PC-3 (cell line): ENCODE data around the gene HAGH. TPM values are rescaled to one million over a fixed set of nuclear protein-coding genes. Genes with fewer than 3 reads are reported as not detected.

Source experiments
- ATAC-seq: fragments of 200-7000 bp; cut with Tn5 transposase; 2 replicates; pipeline ENCODE4 v1.9.1; 2020; ENCODE audit warnings: mild to moderate bottlenecking, moderate library complexity
- BruUV-seq: library from RNA; stranded (reverse); fragments of 400-500 nt; replicated peaks from 2 replicates; lab custom pipeline; 2021; lab: Mats Ljungman, UMichigan
- CTCF ChIA-PET: fragments of 300-600 bp; sonication (Branson Sonifier 250); formaldehyde crosslinking; loops from one replicate; lab custom pipeline; 2022; ENCODE audit warnings: antibody characterized with exemption; lab: Charles Lee
- POLR2A ChIA-PET: fragments of 300-600 bp; sonication (Branson Sonifier 250); formaldehyde crosslinking; loops from one replicate; lab custom pipeline; 2022; ENCODE audit warnings: antibody characterized with exemption; ENCODE audit not compliant: unreplicated experiment; lab: Charles Lee
- DNase-seq: peaks from one replicate; pipeline ENCODE4 v3.0.0-alpha.2; 2015
- H2AFZ ChIP-seq: fragments of 300-600 bp; sonication (generic); 2 replicates; pipeline ENCODE4 v1.6.0; 2016; ENCODE audit warnings: antibody characterized with exemption, low read length
- H3F3A ChIP-seq: fragments of 300-600 bp; sonication (generic); one replicate; pipeline ENCODE4 v1.6.0; 2017; ENCODE audit warnings: antibody characterized with exemption, low read length, control low read depth, mild to moderate bottlenecking; ENCODE audit not compliant: unreplicated experiment
- H3K27ac ChIP-seq: fragments of 300-600 bp; sonication (generic); 2 replicates; pipeline ENCODE4 v1.5.1; 2016; ENCODE audit warnings: mild to moderate bottlenecking, low read length
- H3K27me3 ChIP-seq: fragments of 300-600 bp; sonication (generic); 2 replicates; pipeline ENCODE4 v1.6.1; 2016; ENCODE audit warnings: low read length, mixed read lengths
- H3K36me3 ChIP-seq: fragments of 300-600 bp; sonication (generic); 2 replicates; pipeline ENCODE4 v1.6.1; 2016; ENCODE audit warnings: low read depth, mixed run types, low read length, mixed read lengths
- H3K4me1 ChIP-seq: fragments of 300-600 bp; sonication (generic); 2 replicates; pipeline ENCODE4 v1.5.1; 2016; ENCODE audit warnings: low read length; ENCODE audit not compliant: insufficient read depth
- H3K4me2 ChIP-seq: fragments of 300-600 bp; sonication (generic); 2 replicates; pipeline ENCODE4 v1.6.0; 2016; ENCODE audit warnings: low read length
- H3K4me3 ChIP-seq: fragments of 300-600 bp; sonication (generic); 2 replicates; pipeline ENCODE4 v1.5.1; 2016; ENCODE audit warnings: mild to moderate bottlenecking, low read length, mixed read lengths
- H3K79me2 ChIP-seq: fragments of 300-600 bp; sonication (generic); 2 replicates; pipeline ENCODE4 v1.6.1; 2017; ENCODE audit warnings: low read length, mixed read lengths
- H3K9ac ChIP-seq: fragments of 300-600 bp; sonication (generic); 2 replicates; pipeline ENCODE4 v1.6.0; 2016; ENCODE audit warnings: mild to moderate bottlenecking, low read length
- H3K9me2 ChIP-seq: fragments of 300-600 bp; sonication (generic); replicated peaks from 2 replicates; pipeline ENCODE4 v1.6.1; 2016; ENCODE audit warnings: mixed run types, low read length, mixed read lengths
- H3K9me3 ChIP-seq: fragments of 300-600 bp; sonication (generic); 2 replicates; pipeline ENCODE4 v1.6.1; 2016; ENCODE audit warnings: low read length, mixed read lengths
- H4K20me1 ChIP-seq: fragments of 300-600 bp; sonication (generic); 2 replicates; pipeline ENCODE4 v1.6.1; 2016; ENCODE audit warnings: low read length, mixed read lengths
- CTCF ChIP-seq: fragments of 300-600 bp; sonication (generic); conservative IDR thresholded peaks from 2 replicates; pipeline ENCODE4 v1.5.1; 2017; ENCODE audit warnings: antibody characterized with exemption, low read depth, mild to moderate bottlenecking, low read length
- EZH2 ChIP-seq: fragments of 300-600 bp; sonication (generic); IDR thresholded peaks from one replicate; pipeline ENCODE4 v1.6.1; 2017; ENCODE audit warnings: antibody characterized with exemption, mild to moderate bottlenecking, low read length; ENCODE audit not compliant: unreplicated experiment
- EZH2phosphoT487 ChIP-seq: fragments of 300-600 bp; sonication (generic); IDR thresholded peaks from 2 replicates; pipeline ENCODE4 v1.6.1; 2018; ENCODE audit warnings: mild to moderate bottlenecking, antibody characterized with exemption, low read length, borderline replicate concordance
- intact Hi-C: fragments of 100-400 bp; cut with micrococcal nuclease; formaldehyde crosslinking; loops from 2 replicates; pipeline ENCODE4 v1.9.0; 2023
- total RNA-seq: library from RNA; depleted of rRNA; stranded (reverse); fragments of >200 nt; gene quantifications from 2 replicates; pipeline ENCODE4 v1.2.3, GENCODE V29; 2014

The HAGH gene
- total RNA-seq, 1 experiment from 2014 or later, result 99.5 TPM

GRCh38 chr16:1831186-1832075 lies 4.8 kb upstream of the HAGH start:
- no peak for DNase-seq
- intact Hi-C loops, result no loop called here
- H3K4me3 ChIP-seq, result no peak overlapping the region
- no peaks in the 10 kb centered on the region for H3K9me3 ChIP-seq
- no peak overlapping the region for H3K9ac ChIP-seq
- no peak overlapping the region for H3K4me2 ChIP-seq
- peaks cover 15% of the 10 kb centered on the region; the same call in 1 of the 2 replicates for H4K20me1 ChIP-seq
- BruUV-seq, result no TSS peak
- CTCF ChIA-PET, result interaction anchor here (0.7 kb wide), 1 partner anchor 140 kb away, joined by 3 read pairs; the partner anchor contains the start of gene TBL3
- H3K79me2 ChIP-seq, result peaks cover 40% of the 10 kb centered on the region
- no peak overlapping the region for H3K27ac ChIP-seq
- H3F3A ChIP-seq, result no peaks in the 10 kb centered on the region
- POLR2A ChIA-PET, result no interaction called here
- no peak overlapping the region for H2AFZ ChIP-seq
- H3K27me3 ChIP-seq, result no peaks in the 10 kb centered on the region
- ATAC-seq, result no peak
- peaks cover 9% of the 10 kb centered on the region for H3K4me1 ChIP-seq
- no peaks in the 10 kb centered on the region for H3K36me3 ChIP-seq
- H3K9me2 ChIP-seq, result no peaks in the 10 kb centered on the region
- TF ChIP-seq CTCF, result no peak
- TF ChIP-seq EZH2, result no peak
- TF ChIP-seq EZH2phosphoT487, result no peak

- no TSS peak for BruUV-seq
- Histone ChIP-seq H3K27me3 (no peaks in the 10 kb centered on the region), H3K36me3 (no peaks in the 10 kb centered on the region), H3K4me3 (peak overlapping the region; percentile 15; the same call in 1 of the 2 replicates), H3K9me3 (no peaks in the 10 kb centered on the region), H3K79me2 (peaks cover 47% of the 10 kb centered on the region), H3F3A (no peaks in the 10 kb centered on the region), H3K9ac (no peak overlapping the region), H3K4me2 (peak overlapping the region; percentile 92; the same call in 1 of the 2 replicates), H3K9me2 (no peaks in the 10 kb centered on the region), H4K20me1 (peaks cover 15% of the 10 kb centered on the region; the same call in 1 of the 2 replicates), H3K27ac (no peak overlapping the region), H3K4me1 (peaks cover 9% of the 10 kb centered on the region), H2AFZ (no peak overlapping the region)
- CTCF ChIA-PET, result interaction anchor here (0.8 kb wide), 1 partner anchor 167 kb away, joined by 3 read pairs; no protein-coding TSS in a partner anchor
- intact Hi-C loops, result no loop called here
- POLR2A ChIA-PET, result no interaction called here
- ATAC-seq (no peak), DNase-seq (no peak)
- TF ChIP-seq EZH2 (no peak), EZH2phosphoT487 (no peak)
Observed at GRCh38 chr16:1830213-1830612, 3.6 kb upstream of the HAGH start.

- Histone ChIP-seq H3K79me2 (peaks cover 55% of the 10 kb centered on the region), H3K27me3 (no peaks in the 10 kb centered on the region), H3K27ac (no peak overlapping the region), H3K4me1 (peaks cover 9% of the 10 kb centered on the region), H3F3A (no peaks in the 10 kb centered on the region), H4K20me1 (peaks cover 15% of the 10 kb centered on the region; the same call in 1 of the 2 replicates), H3K4me2 (peak overlapping the region; percentile 92), H3K9ac (peak overlapping the region; percentile 87), H3K36me3 (no peaks in the 10 kb centered on the region), H3K9me3 (no peaks in the 10 kb centered on the region), H3K9me2 (no peaks in the 10 kb centered on the region), H2AFZ (no peak overlapping the region), H3K4me3 (peak overlapping the region; percentile 99)
- no TSS peak for BruUV-seq
- no peak for ATAC-seq
- POLR2A ChIA-PET, result no interaction called here
- intact Hi-C loops, result no loop called here
- TF ChIP-seq EZH2 (no peak), EZH2phosphoT487 (no peak)
- no peak for DNase-seq
- CTCF ChIA-PET, result no interaction called here
Observed at GRCh38 chr16:1828645-1829410, 2.2 kb upstream of the HAGH start.
